IPS-NIHi11 (cell line): ENCODE results near the gene PDE4D.

Source experiments
- DNase-seq: peaks from one replicate; pipeline ENCODE4 v3.0.0; 2012; ENCODE audit warnings: mixed read lengths, low spot score

The PDE4D gene

GRCh38 chr5:59256331-59256730 lies 637.2 kb downstream of the PDE4D start:
- no peak for DNase-seq

GRCh38 chr5:59254055-59254687 lies 639.4 kb downstream of the PDE4D start:
- no peak for DNase-seq

- DNase-seq: no peak
These were observed 639.9 kb downstream of the PDE4D start for GRCh38 chr5:59253625-59254024.

DNA sequence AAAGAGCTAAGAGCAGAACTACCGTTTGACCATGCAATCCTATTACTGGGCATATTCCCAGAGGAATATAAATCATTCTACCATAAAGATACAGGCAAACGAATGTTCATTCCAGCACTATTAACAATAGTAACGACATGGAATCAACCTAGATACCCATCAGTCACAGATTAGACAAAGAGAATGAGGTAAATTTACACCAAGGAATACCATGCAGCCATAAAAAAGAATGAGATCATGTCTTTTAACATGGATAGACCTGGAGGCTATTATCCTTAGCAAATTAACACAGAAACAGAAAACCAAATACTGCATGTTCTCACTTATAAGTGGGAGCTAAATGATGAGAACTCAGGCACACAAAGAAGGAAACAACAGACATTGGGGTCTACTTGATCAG lies 641.9 kb downstream of the PDE4D start:
- DNase-seq: no peak

- DNase-seq: no peak
These were observed 643.8 kb downstream of the PDE4D start for GRCh38 chr5:59249726-59250125.

DNA sequence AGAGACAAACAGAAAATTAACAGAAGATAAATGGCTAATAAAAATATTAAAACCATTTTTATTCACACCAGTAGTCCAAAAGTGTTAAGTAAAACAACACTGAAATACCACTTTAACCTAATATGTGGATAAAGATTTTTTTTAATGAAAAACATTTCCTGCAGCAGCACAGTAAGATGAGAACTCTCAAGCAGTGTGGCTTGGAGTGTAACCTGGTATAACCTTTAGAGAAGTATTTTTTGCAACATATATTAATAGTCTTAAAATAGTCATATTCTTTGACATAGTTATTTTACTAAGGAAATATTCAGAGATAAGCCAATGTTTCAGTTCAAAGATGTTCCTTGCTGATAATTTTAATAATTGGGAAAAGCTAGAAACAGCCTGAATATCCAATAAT lies 644.4 kb downstream of the PDE4D start:
- no peak for DNase-seq

DNA sequence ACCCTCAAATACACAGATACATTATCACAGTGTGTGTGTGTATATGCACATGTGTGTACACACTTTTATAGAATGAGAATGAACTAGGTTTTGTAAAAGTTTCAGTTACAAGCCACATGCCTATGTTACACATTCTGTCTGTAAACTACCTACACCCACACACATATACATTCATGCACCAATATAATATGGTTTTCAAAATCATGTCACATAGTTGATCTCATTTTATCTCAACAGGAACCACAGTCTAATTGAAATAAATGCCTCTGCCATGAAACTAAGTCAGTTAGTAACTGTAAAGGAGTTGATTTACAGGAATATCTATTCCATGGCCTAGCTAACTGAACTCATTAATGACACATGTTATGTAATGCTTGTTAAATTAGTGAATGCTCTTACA lies 646.6 kb downstream of the PDE4D start:
- DNase-seq: no peak

DNA sequence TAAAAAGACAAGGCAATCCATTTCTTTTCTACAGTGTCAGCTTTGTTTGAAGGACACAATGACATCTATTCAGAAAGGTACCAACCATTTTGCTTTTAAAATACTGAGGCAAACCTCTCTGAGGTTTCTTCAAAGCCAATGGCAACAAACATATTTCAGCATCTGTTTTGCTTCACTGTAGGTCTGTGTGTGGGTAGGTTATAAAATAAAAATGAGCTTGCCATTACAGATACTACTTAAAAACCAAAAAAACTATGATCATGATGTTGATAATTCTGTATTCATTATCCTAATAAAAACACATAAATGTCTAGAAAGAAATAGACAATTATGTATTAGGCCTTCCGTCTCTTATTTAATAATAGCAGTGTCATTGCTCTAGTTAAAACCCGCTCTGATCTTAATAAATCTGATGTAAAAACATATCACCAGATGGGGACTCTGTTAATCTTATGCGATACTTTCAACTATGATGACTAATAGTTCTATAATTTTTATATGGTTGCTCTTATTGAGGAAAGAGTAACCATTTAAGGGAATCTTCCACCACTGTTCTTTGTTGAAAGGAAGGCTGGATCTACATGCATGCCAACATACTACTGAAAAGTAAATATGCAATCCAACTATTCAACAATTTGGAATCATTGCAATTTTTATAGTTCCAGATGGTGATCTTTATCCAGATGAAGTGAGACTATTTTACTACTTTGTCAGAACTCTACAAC lies 647.2 kb downstream of the PDE4D start:
- DNase-seq: no peak

- DNase-seq: no peak
These were observed 648.3 kb downstream of the PDE4D start for GRCh38 chr5:59245198-59245597.

DNA sequence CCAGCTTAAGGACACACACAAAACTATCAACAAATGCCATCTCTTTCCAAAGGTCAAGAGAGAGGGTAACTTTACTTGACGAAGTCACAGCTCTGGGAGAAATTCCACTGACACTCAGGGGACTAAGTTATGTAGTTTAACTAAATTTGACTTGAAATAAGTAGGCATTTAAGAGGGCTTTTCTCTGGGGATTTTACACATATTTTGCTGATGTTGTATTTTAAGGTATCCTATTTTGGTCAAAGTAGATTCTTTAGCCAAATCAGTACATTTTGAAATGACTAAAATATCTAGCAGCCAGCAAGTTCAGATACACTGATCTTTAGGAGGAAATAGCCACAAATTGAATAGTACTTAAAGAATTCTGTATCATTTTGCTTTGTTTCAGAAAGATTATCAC lies 652.0 kb downstream of the PDE4D start:
- no peak for DNase-seq

DNA sequence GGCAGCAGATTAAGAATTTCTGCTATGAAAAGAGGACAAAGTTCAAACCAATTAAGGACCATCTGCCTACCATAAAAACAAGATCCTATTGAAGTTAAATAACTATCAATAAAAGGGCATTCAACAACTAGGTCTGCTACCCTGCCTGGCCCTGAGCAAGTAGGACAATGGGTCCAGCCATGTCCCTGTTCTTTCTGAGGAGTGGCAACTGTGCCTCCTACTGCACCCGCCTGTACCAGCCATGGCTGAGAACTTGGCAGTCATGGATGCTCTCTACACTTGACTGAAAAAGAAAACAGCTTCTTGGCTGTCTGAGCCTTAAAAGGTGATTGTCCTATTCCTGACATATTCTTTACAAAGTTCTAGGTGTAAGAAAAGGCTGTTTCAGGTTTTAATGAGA lies 652.4 kb downstream of the PDE4D start:
- DNase-seq: no peak

DNA sequence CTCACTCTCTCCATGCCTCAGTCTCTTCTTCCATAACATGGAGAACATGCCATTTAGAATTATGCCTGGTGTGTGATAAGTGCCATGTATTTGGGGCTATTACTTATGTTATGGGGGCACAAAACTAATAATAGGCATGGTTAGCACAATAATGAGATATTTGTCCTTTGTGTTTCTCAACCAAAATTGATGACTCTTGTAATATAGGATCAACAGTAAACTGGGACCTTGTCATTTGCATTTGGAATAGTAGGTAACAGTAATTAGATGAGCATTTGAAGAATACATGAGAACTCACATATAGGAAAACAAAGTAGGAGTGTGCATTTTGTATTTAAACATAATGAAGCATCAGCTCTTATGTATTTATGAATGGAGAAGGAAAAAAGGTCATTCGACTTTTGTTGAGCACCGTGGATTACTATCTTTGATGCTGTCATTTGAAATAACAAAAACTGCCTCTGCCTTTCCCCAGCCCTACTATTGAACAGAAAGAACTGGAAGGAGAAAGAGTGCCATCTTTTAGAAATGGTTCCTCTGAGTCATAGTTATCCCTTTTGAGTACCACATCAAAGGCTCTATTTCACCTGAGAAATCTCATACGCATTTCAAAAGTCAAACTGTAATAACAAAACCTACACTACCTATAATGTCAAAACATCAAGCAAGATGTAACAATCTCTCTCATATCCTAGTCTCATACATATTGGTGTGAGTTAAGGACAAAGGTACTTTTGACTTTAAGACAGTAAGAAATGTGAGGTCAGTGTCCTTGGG lies 655.2 kb downstream of the PDE4D start:
- DNase-seq: no peak

- no peak for DNase-seq
These were observed 656.5 kb downstream of the PDE4D start for GRCh38 chr5:59236986-59237385.

- DNase-seq: no peak
These were observed 657.1 kb downstream of the PDE4D start for GRCh38 chr5:59236448-59236847.

- no peak for DNase-seq
These were observed 659.3 kb downstream of the PDE4D start for GRCh38 chr5:59234236-59234635.

DNA sequence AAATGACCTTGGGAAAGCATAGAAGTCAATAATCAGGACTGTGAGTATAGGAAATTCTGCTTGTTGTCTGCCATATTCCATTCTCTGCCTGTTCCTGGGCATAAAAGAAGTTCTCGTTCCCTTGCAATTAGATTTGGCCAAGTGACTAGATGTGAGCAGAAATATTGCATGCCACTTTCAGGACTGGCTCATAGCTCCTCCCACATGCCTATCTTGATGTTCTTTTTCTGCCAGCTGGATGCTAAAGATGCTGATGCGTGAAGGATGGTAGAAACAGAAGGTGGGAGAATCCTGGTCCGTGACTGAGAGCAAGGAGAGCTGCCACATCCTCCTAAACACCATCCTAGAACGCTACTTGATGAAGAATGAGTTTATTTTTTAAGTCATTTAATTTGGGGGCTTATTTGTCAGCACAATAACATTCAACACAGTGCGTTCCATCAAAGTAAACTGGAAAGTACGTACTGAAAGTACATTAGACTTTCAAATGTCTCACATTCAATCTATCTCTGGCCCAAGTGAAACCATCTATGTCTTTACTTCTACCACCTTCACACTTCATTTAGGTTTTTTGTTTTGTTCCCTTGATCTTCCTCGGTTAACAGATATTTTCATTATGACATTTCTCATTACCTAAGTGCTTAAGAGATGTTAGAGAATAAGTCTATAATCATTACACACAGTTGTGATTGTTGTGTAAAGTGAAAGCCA lies 662.1 kb downstream of the PDE4D start:
- DNase-seq: no peak

GRCh38 chr5:59222687-59223511 lies 670.6 kb downstream of the PDE4D start:
- no peak for DNase-seq

DNA sequence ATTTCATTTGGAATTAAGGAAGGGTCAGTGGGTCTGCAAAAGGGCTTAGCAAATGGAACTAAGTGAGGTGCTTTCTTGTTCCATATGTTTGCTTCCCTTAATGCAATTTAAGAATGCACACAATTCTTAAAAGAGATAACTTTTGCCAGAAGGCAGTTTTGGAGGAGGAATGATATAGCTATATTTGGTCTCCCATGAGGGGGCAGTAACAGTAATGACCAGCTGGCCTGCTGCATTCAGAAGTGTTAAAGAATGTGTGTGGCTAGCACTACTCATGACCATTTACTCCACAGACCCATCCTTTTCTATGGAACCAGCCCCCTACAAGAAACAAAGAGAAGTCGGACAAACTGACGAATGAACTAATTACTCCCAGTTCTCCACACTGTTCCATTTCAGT lies 671.8 kb downstream of the PDE4D start:
- DNase-seq: no peak

DNA sequence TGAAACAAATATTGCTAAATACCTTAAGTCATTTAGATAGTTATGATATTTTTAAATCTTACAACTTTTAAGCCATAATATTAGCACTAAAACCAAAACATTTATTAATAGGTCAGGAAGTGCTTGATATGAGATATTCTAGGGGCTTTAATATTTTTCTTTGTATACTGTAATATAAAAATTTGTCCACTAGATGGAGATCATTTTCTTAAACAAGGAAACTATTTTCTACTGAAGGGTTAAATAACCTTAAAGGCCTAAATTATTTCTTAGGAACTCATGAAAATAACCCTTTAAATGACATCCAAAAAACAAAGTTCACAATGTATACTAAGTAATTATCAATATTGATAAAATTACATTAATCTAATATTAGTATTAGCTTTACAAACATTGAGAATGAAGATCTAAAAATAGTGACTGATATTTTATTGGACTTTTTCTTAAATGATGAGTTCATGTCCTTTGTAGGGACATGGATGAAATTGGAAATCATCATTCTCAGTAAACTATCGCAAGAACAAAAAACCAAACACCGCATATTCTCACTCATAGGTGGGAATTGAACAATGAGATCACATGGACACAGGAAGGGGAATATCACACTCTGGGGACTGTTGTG lies 675.0 kb downstream of the PDE4D start:
- no peak for DNase-seq

GRCh38 chr5:59216841-59217240 lies 676.7 kb downstream of the PDE4D start:
- DNase-seq: no peak

- DNase-seq: no peak
These were observed 680.9 kb downstream of the PDE4D start for GRCh38 chr5:59212596-59212995.
